ENCODE data around the gene BSG.

DNA sequence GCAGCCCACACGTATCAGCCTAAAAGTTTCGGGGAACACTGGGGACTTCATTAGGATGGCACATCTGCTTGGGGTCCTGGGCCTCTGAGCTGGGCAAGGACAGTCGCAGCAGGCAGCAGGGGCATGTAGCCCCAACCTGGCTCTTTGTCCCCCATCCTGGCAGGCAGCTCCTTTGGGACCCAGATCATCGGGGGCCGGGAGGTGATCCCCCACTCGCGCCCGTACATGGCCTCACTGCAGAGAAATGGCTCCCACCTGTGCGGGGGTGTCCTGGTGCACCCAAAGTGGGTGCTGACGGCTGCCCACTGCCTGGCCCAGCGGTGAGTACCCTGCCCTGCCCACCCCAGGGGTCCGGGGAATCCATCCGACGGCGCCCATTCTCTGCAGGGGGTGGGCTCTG is 25.3 kb upstream of the BSG start:
- no peak for TF ChIP-seq TAF1 (IDR thresholded peaks at IDR 0.05; ENCODE audit: low read depth, low read length)
- TF ChIP-seq POLR2A (IDR thresholded peaks at IDR 0.05; ENCODE audit: low read depth, low read length): no peak

Data from GM12891 (cell line).